HEK293 (cell line): ENCODE measurements around the gene MRPS11.

ENCODE experiments used
- ELK4 ChIP-seq: IDR thresholded peaks from 2 replicates; pipeline ENCODE4 v1.6.1; 2011; ENCODE audit warnings: mild to moderate bottlenecking, low read depth, low read length, borderline replicate concordance
- KLF16 ChIP-seq: fragments of 450-650 bp; formaldehyde crosslinking; IDR thresholded peaks from 2 replicates; pipeline ENCODE4 v1.5.1; 2017; ENCODE audit warnings: missing biosample characterization, missing genetic modification characterization
- KLF8 ChIP-seq: fragments of 450-650 bp; formaldehyde crosslinking; IDR thresholded peaks from 2 replicates; pipeline ENCODE4 v1.5.1; 2016; ENCODE audit warnings: missing biosample characterization, missing genetic modification characterization
- KLF9 ChIP-seq: fragments of 450-650 bp; formaldehyde crosslinking; IDR thresholded peaks from 2 replicates; pipeline ENCODE4 v1.5.1; 2016; ENCODE audit warnings: missing biosample characterization, missing genetic modification characterization, low read depth
- ZBTB1 ChIP-seq: fragments of 450-650 bp; formaldehyde crosslinking; IDR thresholded peaks from 2 replicates; pipeline ENCODE4 v1.5.1; 2016; ENCODE audit warnings: missing biosample characterization, missing genetic modification characterization
- ZFP37 ChIP-seq: fragments of 450-650 bp; formaldehyde crosslinking; IDR thresholded peaks from 2 replicates; pipeline ENCODE4 v1.5.1; 2016; ENCODE audit warnings: missing biosample characterization, missing genetic modification characterization
- ZFP69B ChIP-seq: fragments of 450-650 bp; formaldehyde crosslinking; IDR thresholded peaks from 2 replicates; pipeline ENCODE4 v1.5.1; 2016; ENCODE audit warnings: missing biosample characterization, missing genetic modification characterization
- ZNF148 ChIP-seq: fragments of 450-650 bp; formaldehyde crosslinking; IDR thresholded peaks from 2 replicates; pipeline ENCODE4 v1.5.0; 2017; ENCODE audit warnings: missing biosample characterization, missing genetic modification characterization, borderline replicate concordance
- ZNF2 ChIP-seq: fragments of 450-650 bp; formaldehyde crosslinking; IDR thresholded peaks from 2 replicates; pipeline ENCODE4 v1.5.1; 2016; ENCODE audit warnings: missing biosample characterization, missing genetic modification characterization
- ZNF202 ChIP-seq: fragments of 450-650 bp; formaldehyde crosslinking; IDR thresholded peaks from 2 replicates; pipeline ENCODE4 v1.5.1; 2016; ENCODE audit warnings: missing biosample characterization, missing genetic modification characterization, borderline replicate concordance
- ZNF221 ChIP-seq: fragments of 450-650 bp; formaldehyde crosslinking; IDR thresholded peaks from 2 replicates; pipeline ENCODE4 v1.5.1; 2017; ENCODE audit warnings: missing biosample characterization, missing genetic modification characterization, borderline replicate concordance
- ZNF248 ChIP-seq: fragments of 450-650 bp; formaldehyde crosslinking; IDR thresholded peaks from 2 replicates; pipeline ENCODE4 v1.5.1; 2017; ENCODE audit warnings: missing biosample characterization, missing genetic modification characterization
- ZNF350 ChIP-seq: fragments of 450-650 bp; formaldehyde crosslinking; IDR thresholded peaks from 2 replicates; pipeline ENCODE4 v1.5.0; 2017; ENCODE audit warnings: missing biosample characterization, mild to moderate bottlenecking, missing genetic modification characterization
- ZNF426 ChIP-seq: fragments of 450-650 bp; formaldehyde crosslinking; IDR thresholded peaks from 2 replicates; pipeline ENCODE4 v1.5.1; 2017; ENCODE audit warnings: missing biosample characterization, missing genetic modification characterization, mild to moderate bottlenecking, inconsistent platforms, moderate library complexity
- ZNF596 ChIP-seq: fragments of 450-650 bp; IDR thresholded peaks from 2 replicates; pipeline ENCODE4 v1.5.0; 2018; ENCODE audit warnings: missing biosample characterization, mild to moderate bottlenecking, missing genetic modification characterization, moderate library complexity
- ZNF600 ChIP-seq: fragments of 450-650 bp; formaldehyde crosslinking; IDR thresholded peaks from 2 replicates; pipeline ENCODE4 v1.5.1; 2016; ENCODE audit warnings: missing biosample characterization, missing genetic modification characterization
- ZNF629 ChIP-seq: fragments of 450-650 bp; formaldehyde crosslinking; IDR thresholded peaks from 2 replicates; pipeline ENCODE4 v1.5.1; 2017; ENCODE audit warnings: missing biosample characterization, missing genetic modification characterization
- ZNF792 ChIP-seq: fragments of 450-650 bp; formaldehyde crosslinking; IDR thresholded peaks from 2 replicates; pipeline ENCODE4 v1.5.1; 2016; ENCODE audit warnings: missing biosample characterization, missing genetic modification characterization
- ZNF837 ChIP-seq: fragments of 450-650 bp; formaldehyde crosslinking; IDR thresholded peaks from 2 replicates; pipeline ENCODE4 v1.5.1; 2016; ENCODE audit warnings: missing biosample characterization, missing genetic modification characterization
- ZSCAN18 ChIP-seq: fragments of 450-650 bp; formaldehyde crosslinking; IDR thresholded peaks from 2 replicates; pipeline ENCODE4 v1.5.1; 2016; ENCODE audit warnings: missing biosample characterization, missing genetic modification characterization
- ZSCAN23 ChIP-seq: fragments of 450-650 bp; formaldehyde crosslinking; IDR thresholded peaks from 2 replicates; pipeline ENCODE4 v1.5.1; 2016; ENCODE audit warnings: missing biosample characterization, missing genetic modification characterization
- ZSCAN30 ChIP-seq: fragments of 450-650 bp; IDR thresholded peaks from 2 replicates; pipeline ENCODE4 v1.5.1; 2018; ENCODE audit warnings: missing biosample characterization, mild to moderate bottlenecking, missing genetic modification characterization, moderate library complexity
- ZSCAN5A ChIP-seq: fragments of 450-650 bp; formaldehyde crosslinking; IDR thresholded peaks from 2 replicates; pipeline ENCODE4 v1.5.1; 2016; ENCODE audit warnings: missing biosample characterization, missing genetic modification characterization
- TF ChIP-seq, protein P1 (sequence below): fragments of 450-650 bp; formaldehyde crosslinking; IDR thresholded peaks from 2 replicates; pipeline ENCODE4 v1.5.1; 2016; ENCODE audit warnings: missing biosample characterization, missing genetic modification characterization
- TF ChIP-seq, protein P2 (sequence below): fragments of 450-650 bp; formaldehyde crosslinking; optimal IDR thresholded peaks from 2 replicates; pipeline ENCODE3; 2016; ENCODE audit warnings: missing biosample characterization, mild to moderate bottlenecking, missing genetic modification characterization
- TF ChIP-seq, protein P3 (sequence below): fragments of 450-650 bp; formaldehyde crosslinking; IDR thresholded peaks from 2 replicates; pipeline ENCODE4 v1.5.1; 2016; ENCODE audit warnings: missing biosample characterization, missing genetic modification characterization, borderline replicate concordance

The MRPS11 gene

GRCh38 chr15:88467073-88467934, at the start of gene MRPS11, which contains the start of gene MRPL46 (continued):
- TF ChIP-seq, protein P1, sequence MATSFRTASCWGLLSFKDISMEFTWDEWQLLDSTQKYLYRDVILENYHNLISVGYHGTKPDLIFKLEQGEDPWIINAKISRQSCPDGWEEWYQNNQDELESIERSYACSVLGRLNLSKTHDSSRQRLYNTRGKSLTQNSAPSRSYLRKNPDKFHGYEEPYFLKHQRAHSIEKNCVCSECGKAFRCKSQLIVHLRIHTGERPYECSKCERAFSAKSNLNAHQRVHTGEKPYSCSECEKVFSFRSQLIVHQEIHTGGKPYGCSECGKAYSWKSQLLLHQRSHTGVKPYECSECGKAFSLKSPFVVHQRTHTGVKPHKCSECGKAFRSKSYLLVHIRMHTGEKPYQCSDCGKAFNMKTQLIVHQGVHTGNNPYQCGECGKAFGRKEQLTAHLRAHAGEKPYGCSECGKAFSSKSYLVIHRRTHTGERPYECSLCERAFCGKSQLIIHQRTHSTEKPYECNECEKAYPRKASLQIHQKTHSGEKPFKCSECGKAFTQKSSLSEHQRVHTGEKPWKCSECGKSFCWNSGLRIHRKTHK (tag by site-specific recombination) = no peak
- TF ChIP-seq ZFP69B (tag by site-specific recombination) (0 out of 2 replicates have a peak, but pooled peaks have one; percentile 12), ZNF600 (tag by site-specific recombination) (peak; percentile 91), ZNF202 (tag by site-specific recombination) (no peak), ZNF629 (peak; percentile 67), ZNF2 (peak; percentile 59; the same call in 1 of the 2 replicates), ELK4 (0 out of 2 replicates have a peak, but pooled peaks have one; percentile 50), KLF16 (tag by site-specific recombination) (no peak), ZNF596 (tag by site-specific recombination) (no peak), ZNF221 (no peak), ZNF792 (tag by site-specific recombination) (no peak), ZSCAN30 (tag by site-specific recombination) (peak; percentile 50; the same call in 1 of the 2 replicates), ZNF426 (tag by site-specific recombination) (no peak), ZSCAN5A (peak; percentile 56; the same call in 1 of the 2 replicates), ZSCAN18 (tag by site-specific recombination) (no peak), ZFP37 (tag by site-specific recombination) (peak; percentile 64; the same call in 1 of the 2 replicates), ZNF837 (no peak), KLF8 (peak; percentile 70; the same call in 1 of the 2 replicates), ZSCAN23 (tag by site-specific recombination) (0 out of 2 replicates have a peak, but pooled peaks have one; percentile 13), ZNF248 (no peak), ZNF148 (tag by site-specific recombination) (no peak), KLF9 (tag by site-specific recombination) (no peak), ZNF350 (no peak), ZBTB1 (tag by site-specific recombination) (no peak)
- TF ChIP-seq, protein P2, sequence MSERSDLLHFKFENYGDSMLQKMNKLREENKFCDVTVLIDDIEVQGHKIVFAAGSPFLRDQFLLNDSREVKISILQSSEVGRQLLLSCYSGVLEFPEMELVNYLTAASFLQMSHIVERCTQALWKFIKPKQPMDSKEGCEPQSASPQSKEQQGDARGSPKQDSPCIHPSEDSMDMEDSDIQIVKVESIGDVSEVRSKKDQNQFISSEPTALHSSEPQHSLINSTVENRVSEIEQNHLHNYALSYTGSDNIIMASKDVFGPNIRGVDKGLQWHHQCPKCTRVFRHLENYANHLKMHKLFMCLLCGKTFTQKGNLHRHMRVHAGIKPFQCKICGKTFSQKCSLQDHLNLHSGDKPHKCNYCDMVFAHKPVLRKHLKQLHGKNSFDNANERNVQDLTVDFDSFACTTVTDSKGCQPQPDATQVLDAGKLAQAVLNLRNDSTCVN (tag by site-specific recombination) = peak; percentile 67
- TF ChIP-seq, protein P3, sequence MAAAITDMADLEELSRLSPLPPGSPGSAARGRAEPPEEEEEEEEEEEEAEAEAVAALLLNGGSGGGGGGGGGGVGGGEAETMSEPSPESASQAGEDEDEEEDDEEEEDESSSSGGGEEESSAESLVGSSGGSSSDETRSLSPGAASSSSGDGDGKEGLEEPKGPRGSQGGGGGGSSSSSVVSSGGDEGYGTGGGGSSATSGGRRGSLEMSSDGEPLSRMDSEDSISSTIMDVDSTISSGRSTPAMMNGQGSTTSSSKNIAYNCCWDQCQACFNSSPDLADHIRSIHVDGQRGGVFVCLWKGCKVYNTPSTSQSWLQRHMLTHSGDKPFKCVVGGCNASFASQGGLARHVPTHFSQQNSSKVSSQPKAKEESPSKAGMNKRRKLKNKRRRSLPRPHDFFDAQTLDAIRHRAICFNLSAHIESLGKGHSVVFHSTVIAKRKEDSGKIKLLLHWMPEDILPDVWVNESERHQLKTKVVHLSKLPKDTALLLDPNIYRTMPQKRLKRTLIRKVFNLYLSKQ = no peak
